HEK293 (cell line): ENCODE measurements around the gene TMTC1.

Source experiments
- CTCF ChIA-PET: fragments of 350-600 bp; formaldehyde crosslinking; extraction: SDS; loops from one replicate; lab custom pipeline; 2021; ENCODE audit warnings: antibody characterized with exemption; lab: Yijun Ruan, JAX
- POLR2A ChIA-PET: fragments of 300-600 bp; formaldehyde crosslinking; extraction: SDS; loops from one replicate; lab custom pipeline; 2020; ENCODE audit warnings: antibody characterized with exemption, inconsistent platforms; lab: Yijun Ruan, JAX
- H3K27ac ChIP-seq: fragments of 200-500 bp; sonication (Bioruptor generic); 2 replicates; pipeline ENCODE4 v1.5.1; 2014; ENCODE audit warnings: low read depth, low read length, control low read depth, inconsistent platforms; ENCODE audit errors: extremely low read depth
- H3K36me3 ChIP-seq, 2 experiments: fragments of 200-500 bp in 1 of 2; sonication (Bioruptor generic) in 1 of 2; 1 replicate in 1 of 2; 2 replicates in 1 of 2; pipeline ENCODE4 v1.5.1; 2014 to 2017; ENCODE audit warnings: inconsistent platforms in 2 of 2, low read length in 2 of 2; ENCODE audit not compliant: control insufficient read depth in 2 of 2, insufficient read depth in 1 of 2
- H3K4me1 ChIP-seq: fragments of 200-500 bp; sonication (Bioruptor generic); 2 replicates; pipeline ENCODE4 v1.5.1; 2014; ENCODE audit warnings: mild to moderate bottlenecking, low read length, inconsistent platforms; ENCODE audit not compliant: control insufficient read depth, insufficient read depth
- H3K4me3 ChIP-seq: 2 replicates; pipeline ENCODE4 v1.5.1; 2011; ENCODE audit warnings: low read depth, mild to moderate bottlenecking, control low read depth, low read length, moderate library complexity
- H3K9me3 ChIP-seq: fragments of 200-500 bp; sonication (Bioruptor generic); 2 replicates; pipeline ENCODE4 v1.5.1; 2014; ENCODE audit warnings: low read depth, low read length, inconsistent platforms; ENCODE audit not compliant: control insufficient read depth, insufficient read depth
- GLIS2 ChIP-seq: fragments of 450-650 bp; formaldehyde crosslinking; IDR thresholded peaks from 2 replicates; pipeline ENCODE4 v1.5.1; 2016; ENCODE audit warnings: missing biosample characterization, missing genetic modification characterization
- ZNF202 ChIP-seq: fragments of 450-650 bp; formaldehyde crosslinking; IDR thresholded peaks from 2 replicates; pipeline ENCODE4 v1.5.1; 2016; ENCODE audit warnings: missing biosample characterization, missing genetic modification characterization, borderline replicate concordance
- ZNF211 ChIP-seq: fragments of 450-650 bp; formaldehyde crosslinking; IDR thresholded peaks from 2 replicates; pipeline ENCODE4 v1.5.1; 2016; ENCODE audit warnings: low read depth, missing biosample characterization, missing genetic modification characterization
- ZNF214 ChIP-seq: fragments of 450-650 bp; formaldehyde crosslinking; IDR thresholded peaks from 2 replicates; pipeline ENCODE4 v1.5.1; 2017; ENCODE audit warnings: missing biosample characterization, mild to moderate bottlenecking, missing genetic modification characterization, borderline replicate concordance
- ZNF24 ChIP-seq: fragments of 450-650 bp; formaldehyde crosslinking; IDR thresholded peaks from 2 replicates; pipeline ENCODE4 v1.5.1; 2016; ENCODE audit warnings: missing biosample characterization, missing genetic modification characterization
- ZNF248 ChIP-seq: fragments of 450-650 bp; formaldehyde crosslinking; IDR thresholded peaks from 2 replicates; pipeline ENCODE4 v1.5.1; 2017; ENCODE audit warnings: missing biosample characterization, missing genetic modification characterization
- ZNF501 ChIP-seq: fragments of 450-650 bp; formaldehyde crosslinking; IDR thresholded peaks from 2 replicates; pipeline ENCODE4 v1.5.1; 2016; ENCODE audit warnings: missing biosample characterization, missing genetic modification characterization
- ZNF521 ChIP-seq: fragments of 450-650 bp; formaldehyde crosslinking; IDR thresholded peaks from 2 replicates; pipeline ENCODE4 v1.5.1; 2017; ENCODE audit warnings: missing biosample characterization, mild to moderate bottlenecking, missing genetic modification characterization
- ZNF596 ChIP-seq: fragments of 450-650 bp; IDR thresholded peaks from 2 replicates; pipeline ENCODE4 v1.5.0; 2018; ENCODE audit warnings: missing biosample characterization, mild to moderate bottlenecking, missing genetic modification characterization, moderate library complexity
- ZNF610 ChIP-seq: fragments of 450-650 bp; formaldehyde crosslinking; IDR thresholded peaks from 2 replicates; pipeline ENCODE4 v1.5.1; 2016; ENCODE audit warnings: missing biosample characterization, missing genetic modification characterization, borderline replicate concordance
- ZNF621 ChIP-seq: fragments of 450-650 bp; formaldehyde crosslinking; IDR thresholded peaks from 2 replicates; pipeline ENCODE4 v1.5.1; 2017; ENCODE audit warnings: missing biosample characterization, missing genetic modification characterization
- ZNF623 ChIP-seq: fragments of 450-650 bp; formaldehyde crosslinking; IDR thresholded peaks from 2 replicates; pipeline ENCODE4 v1.5.1; 2016; ENCODE audit warnings: missing biosample characterization, missing genetic modification characterization
- TF ChIP-seq, protein P1 (sequence below): fragments of 450-650 bp; formaldehyde crosslinking; IDR thresholded peaks from 2 replicates; pipeline ENCODE4 v1.5.1; 2016; ENCODE audit warnings: missing biosample characterization, missing genetic modification characterization
- TF ChIP-seq, protein P2 (sequence below): fragments of 450-650 bp; formaldehyde crosslinking; IDR thresholded peaks from 2 replicates; pipeline ENCODE4 v1.5.1; 2017; ENCODE audit warnings: missing biosample characterization, missing genetic modification characterization
- TF ChIP-seq, protein P3 (sequence below): fragments of 450-650 bp; IDR thresholded peaks from 2 replicates; pipeline ENCODE4 v1.5.1; 2018; ENCODE audit warnings: missing biosample characterization, missing genetic modification characterization
- TF ChIP-seq, protein P4 (sequence below): fragments of 450-650 bp; formaldehyde crosslinking; IDR thresholded peaks from 2 replicates; pipeline ENCODE4 v1.5.1; 2016; ENCODE audit warnings: missing biosample characterization, missing genetic modification characterization, borderline replicate concordance
- TF ChIP-seq, protein P5 (sequence below): fragments of 450-650 bp; formaldehyde crosslinking; IDR thresholded peaks from 2 replicates; pipeline ENCODE4 v1.5.1; 2016; ENCODE audit warnings: missing biosample characterization, missing genetic modification characterization
- TF ChIP-seq, protein P6 (sequence below): fragments of 450-650 bp; formaldehyde crosslinking; IDR thresholded peaks from 2 replicates; pipeline ENCODE4 v1.5.1; 2016; ENCODE audit warnings: missing biosample characterization, missing genetic modification characterization

Gene TMTC1

DNA sequence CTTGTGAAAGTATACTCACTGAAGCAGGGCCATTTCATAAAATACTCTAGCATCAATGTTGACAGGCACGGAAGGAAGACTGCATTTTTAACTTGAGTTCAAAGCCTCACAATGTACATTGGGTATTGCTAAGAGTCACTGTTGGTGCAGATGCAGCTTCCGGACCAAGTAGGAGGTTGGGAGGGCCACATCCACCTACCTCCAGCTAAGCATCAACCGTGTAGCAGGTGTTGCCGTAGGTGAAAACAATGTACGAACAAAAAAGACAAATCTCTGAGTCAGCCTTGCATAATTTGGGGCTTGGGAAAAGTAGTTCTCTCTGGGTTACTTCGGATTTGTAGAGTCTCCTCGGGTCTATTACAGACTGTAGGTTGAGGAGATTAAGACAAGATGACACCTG lies 48.1 kb downstream of the TMTC1 start:
- TF ChIP-seq, protein P1, sequence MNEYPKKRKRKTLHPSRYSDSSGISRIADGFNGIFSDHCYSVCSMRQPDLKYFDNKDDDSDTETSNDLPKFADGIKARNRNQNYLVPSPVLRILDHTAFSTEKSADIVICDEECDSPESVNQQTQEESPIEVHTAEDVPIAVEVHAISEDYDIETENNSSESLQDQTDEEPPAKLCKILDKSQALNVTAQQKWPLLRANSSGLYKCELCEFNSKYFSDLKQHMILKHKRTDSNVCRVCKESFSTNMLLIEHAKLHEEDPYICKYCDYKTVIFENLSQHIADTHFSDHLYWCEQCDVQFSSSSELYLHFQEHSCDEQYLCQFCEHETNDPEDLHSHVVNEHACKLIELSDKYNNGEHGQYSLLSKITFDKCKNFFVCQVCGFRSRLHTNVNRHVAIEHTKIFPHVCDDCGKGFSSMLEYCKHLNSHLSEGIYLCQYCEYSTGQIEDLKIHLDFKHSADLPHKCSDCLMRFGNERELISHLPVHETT (tag by site-specific recombination) = no peak
- TF ChIP-seq ZNF596 (tag by site-specific recombination) (no peak), GLIS2 (no peak), ZNF248 (tag by site-specific recombination) (no peak), ZNF610 (no peak), ZNF202 (tag by site-specific recombination) (no peak), ZNF621 (tag by site-specific recombination) (no peak), ZNF521 (tag by site-specific recombination) (no peak), ZNF501 (no peak), ZNF214 (no peak), ZNF211 (no peak), ZNF24 (tag by site-specific recombination) (no peak), ZNF623 (tag by site-specific recombination) (no peak)
- TF ChIP-seq, protein P2, sequence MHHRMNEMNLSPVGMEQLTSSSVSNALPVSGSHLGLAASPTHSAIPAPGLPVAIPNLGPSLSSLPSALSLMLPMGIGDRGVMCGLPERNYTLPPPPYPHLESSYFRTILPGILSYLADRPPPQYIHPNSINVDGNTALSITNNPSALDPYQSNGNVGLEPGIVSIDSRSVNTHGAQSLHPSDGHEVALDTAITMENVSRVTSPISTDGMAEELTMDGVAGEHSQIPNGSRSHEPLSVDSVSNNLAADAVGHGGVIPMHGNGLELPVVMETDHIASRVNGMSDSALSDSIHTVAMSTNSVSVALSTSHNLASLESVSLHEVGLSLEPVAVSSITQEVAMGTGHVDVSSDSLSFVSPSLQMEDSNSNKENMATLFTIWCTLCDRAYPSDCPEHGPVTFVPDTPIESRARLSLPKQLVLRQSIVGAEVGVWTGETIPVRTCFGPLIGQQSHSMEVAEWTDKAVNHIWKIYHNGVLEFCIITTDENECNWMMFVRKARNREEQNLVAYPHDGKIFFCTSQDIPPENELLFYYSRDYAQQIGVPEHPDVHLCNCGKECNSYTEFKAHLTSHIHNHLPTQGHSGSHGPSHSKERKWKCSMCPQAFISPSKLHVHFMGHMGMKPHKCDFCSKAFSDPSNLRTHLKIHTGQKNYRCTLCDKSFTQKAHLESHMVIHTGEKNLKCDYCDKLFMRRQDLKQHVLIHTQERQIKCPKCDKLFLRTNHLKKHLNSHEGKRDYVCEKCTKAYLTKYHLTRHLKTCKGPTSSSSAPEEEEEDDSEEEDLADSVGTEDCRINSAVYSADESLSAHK (tag by site-specific recombination) = no peak
- TF ChIP-seq, protein P3, sequence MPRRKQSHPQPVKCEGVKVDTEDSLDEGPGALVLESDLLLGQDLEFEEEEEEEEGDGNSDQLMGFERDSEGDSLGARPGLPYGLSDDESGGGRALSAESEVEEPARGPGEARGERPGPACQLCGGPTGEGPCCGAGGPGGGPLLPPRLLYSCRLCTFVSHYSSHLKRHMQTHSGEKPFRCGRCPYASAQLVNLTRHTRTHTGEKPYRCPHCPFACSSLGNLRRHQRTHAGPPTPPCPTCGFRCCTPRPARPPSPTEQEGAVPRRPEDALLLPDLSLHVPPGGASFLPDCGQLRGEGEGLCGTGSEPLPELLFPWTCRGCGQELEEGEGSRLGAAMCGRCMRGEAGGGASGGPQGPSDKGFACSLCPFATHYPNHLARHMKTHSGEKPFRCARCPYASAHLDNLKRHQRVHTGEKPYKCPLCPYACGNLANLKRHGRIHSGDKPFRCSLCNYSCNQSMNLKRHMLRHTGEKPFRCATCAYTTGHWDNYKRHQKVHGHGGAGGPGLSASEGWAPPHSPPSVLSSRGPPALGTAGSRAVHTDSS = no peak
- TF ChIP-seq, protein P4, sequence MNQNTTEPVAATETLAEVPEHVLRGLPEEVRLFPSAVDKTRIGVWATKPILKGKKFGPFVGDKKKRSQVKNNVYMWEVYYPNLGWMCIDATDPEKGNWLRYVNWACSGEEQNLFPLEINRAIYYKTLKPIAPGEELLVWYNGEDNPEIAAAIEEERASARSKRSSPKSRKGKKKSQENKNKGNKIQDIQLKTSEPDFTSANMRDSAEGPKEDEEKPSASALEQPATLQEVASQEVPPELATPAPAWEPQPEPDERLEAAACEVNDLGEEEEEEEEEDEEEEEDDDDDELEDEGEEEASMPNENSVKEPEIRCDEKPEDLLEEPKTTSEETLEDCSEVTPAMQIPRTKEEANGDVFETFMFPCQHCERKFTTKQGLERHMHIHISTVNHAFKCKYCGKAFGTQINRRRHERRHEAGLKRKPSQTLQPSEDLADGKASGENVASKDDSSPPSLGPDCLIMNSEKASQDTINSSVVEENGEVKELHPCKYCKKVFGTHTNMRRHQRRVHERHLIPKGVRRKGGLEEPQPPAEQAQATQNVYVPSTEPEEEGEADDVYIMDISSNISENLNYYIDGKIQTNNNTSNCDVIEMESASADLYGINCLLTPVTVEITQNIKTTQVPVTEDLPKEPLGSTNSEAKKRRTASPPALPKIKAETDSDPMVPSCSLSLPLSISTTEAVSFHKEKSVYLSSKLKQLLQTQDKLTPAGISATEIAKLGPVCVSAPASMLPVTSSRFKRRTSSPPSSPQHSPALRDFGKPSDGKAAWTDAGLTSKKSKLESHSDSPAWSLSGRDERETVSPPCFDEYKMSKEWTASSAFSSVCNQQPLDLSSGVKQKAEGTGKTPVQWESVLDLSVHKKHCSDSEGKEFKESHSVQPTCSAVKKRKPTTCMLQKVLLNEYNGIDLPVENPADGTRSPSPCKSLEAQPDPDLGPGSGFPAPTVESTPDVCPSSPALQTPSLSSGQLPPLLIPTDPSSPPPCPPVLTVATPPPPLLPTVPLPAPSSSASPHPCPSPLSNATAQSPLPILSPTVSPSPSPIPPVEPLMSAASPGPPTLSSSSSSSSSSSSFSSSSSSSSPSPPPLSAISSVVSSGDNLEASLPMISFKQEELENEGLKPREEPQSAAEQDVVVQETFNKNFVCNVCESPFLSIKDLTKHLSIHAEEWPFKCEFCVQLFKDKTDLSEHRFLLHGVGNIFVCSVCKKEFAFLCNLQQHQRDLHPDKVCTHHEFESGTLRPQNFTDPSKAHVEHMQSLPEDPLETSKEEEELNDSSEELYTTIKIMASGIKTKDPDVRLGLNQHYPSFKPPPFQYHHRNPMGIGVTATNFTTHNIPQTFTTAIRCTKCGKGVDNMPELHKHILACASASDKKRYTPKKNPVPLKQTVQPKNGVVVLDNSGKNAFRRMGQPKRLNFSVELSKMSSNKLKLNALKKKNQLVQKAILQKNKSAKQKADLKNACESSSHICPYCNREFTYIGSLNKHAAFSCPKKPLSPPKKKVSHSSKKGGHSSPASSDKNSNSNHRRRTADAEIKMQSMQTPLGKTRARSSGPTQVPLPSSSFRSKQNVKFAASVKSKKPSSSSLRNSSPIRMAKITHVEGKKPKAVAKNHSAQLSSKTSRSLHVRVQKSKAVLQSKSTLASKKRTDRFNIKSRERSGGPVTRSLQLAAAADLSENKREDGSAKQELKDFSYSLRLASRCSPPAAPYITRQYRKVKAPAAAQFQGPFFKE = no peak
- TF ChIP-seq, protein P5, sequence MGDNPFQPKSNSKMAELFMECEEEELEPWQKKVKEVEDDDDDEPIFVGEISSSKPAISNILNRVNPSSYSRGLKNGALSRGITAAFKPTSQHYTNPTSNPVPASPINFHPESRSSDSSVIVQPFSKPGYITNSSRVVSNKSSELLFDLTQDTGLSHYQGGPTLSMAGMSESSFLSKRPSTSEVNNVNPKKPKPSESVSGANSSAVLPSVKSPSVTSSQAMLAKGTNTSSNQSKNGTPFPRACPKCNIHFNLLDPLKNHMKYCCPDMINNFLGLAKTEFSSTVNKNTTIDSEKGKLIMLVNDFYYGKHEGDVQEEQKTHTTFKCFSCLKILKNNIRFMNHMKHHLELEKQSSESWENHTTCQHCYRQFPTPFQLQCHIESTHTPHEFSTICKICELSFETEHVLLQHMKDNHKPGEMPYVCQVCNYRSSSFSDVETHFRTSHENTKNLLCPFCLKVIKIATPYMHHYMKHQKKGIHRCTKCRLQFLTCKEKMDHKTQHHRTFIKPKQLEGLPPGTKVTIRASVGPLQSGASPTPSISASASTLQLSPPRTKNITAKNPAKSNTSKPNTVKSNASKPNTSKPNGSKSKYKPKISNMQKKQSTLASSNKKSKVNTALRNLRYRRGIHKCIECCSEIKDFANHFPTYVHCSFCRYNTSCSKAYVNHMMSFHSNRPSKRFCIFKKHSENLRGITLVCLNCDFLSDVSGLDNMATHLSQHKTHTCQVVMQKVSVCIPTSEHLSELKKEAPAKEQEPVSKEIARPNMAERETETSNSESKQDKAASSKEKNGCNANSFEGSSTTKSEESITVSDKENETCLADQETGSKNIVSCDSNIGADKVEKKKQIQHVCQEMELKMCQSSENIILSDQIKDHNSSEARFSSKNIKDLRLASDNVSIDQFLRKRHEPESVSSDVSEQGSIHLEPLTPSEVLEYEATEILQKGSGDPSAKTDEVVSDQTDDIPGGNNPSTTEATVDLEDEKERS (tag by site-specific recombination) = no peak
- TF ChIP-seq, protein P6, sequence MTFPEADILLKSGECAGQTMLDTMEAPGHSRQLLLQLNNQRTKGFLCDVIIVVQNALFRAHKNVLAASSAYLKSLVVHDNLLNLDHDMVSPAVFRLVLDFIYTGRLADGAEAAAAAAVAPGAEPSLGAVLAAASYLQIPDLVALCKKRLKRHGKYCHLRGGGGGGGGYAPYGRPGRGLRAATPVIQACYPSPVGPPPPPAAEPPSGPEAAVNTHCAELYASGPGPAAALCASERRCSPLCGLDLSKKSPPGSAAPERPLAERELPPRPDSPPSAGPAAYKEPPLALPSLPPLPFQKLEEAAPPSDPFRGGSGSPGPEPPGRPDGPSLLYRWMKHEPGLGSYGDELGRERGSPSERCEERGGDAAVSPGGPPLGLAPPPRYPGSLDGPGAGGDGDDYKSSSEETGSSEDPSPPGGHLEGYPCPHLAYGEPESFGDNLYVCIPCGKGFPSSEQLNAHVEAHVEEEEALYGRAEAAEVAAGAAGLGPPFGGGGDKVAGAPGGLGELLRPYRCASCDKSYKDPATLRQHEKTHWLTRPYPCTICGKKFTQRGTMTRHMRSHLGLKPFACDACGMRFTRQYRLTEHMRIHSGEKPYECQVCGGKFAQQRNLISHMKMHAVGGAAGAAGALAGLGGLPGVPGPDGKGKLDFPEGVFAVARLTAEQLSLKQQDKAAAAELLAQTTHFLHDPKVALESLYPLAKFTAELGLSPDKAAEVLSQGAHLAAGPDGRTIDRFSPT (tag by site-specific recombination) = no peak
- TF ChIP-seq, all 188 proteins: peak for 0
- no peak overlapping the region for H3K27ac ChIP-seq
- H3K36me3 ChIP-seq = no peaks in the 10 kb centered on the region; a peak in 1 of 3 replicates
- H3K4me3 ChIP-seq = no peak overlapping the region
- H3K9me3 ChIP-seq = no peaks in the 10 kb centered on the region
- H3K4me1 ChIP-seq = peaks cover 14% of the 10 kb centered on the region
- POLR2A ChIA-PET = no interaction called here
- CTCF ChIA-PET = interaction anchor here (0.5 kb wide), 1 partner anchor 176 kb away, joined by 3 read pairs; no protein-coding TSS in a partner anchor
